Tibial nerve (tissue), 4 donors: ENCODE results near the gene PTPRA. TPM values are rescaled to one million over a fixed set of nuclear protein-coding genes. Genes with fewer than 3 reads are reported as not detected.

Source experiments
- DNase-seq, 2 donors: peaks; one replicate each; pipeline ENCODE4 v3.0.0-alpha.2; 2019; ENCODE audit warnings: low spot score in 2 of 2
- H3K27ac ChIP-seq, 4 donors: fragments of 200-600 bp; sonication (generic) in 3 of 4; one replicate each; pipeline ENCODE4 v1.5.1; 2017 to 2019; ENCODE audit warnings: mild to moderate bottlenecking in 1 of 4
- H3K27me3 ChIP-seq, 2 donors: fragments of 200-600 bp; sonication (generic) in 1 of 2; one replicate each; pipeline versions ENCODE4 v1.5.1 to v1.6.0; 2017 to 2019
- H3K36me3 ChIP-seq, 3 donors: fragments of 200-600 bp; sonication (generic); one replicate each; pipeline ENCODE4 v1.5.1; 2018 to 2019
- H3K4me1 ChIP-seq, 4 donors: fragments of 200-600 bp; sonication (generic) in 3 of 4; one replicate each; pipeline ENCODE4 v1.5.1; 2017 to 2019
- H3K4me3 ChIP-seq, 4 donors: fragments of 200-600 bp; sonication (generic) in 3 of 4; one replicate each; pipeline ENCODE4 v1.5.1; 2017 to 2019; ENCODE audit warnings: mild to moderate bottlenecking in 1 of 4, moderate library complexity in 1 of 4
- H3K9me3 ChIP-seq, 4 donors: fragments of 200-600 bp; sonication (generic) in 3 of 4; one replicate each; pipeline ENCODE4 v1.5.1; 2017 to 2019
- EP300 ChIP-seq, 2 donors: sonication (generic); formaldehyde crosslinking; IDR thresholded peaks; one replicate each; pipeline ENCODE4 v1.6.1; 2017; ENCODE audit warnings: antibody characterized with exemption in 2 of 2, mild to moderate bottlenecking in 1 of 2
- POLR2A ChIP-seq, 2 donors: fragments of 450-650 bp; IDR thresholded peaks; one replicate each; pipeline ENCODE4 v1.6.1; 2017; ENCODE audit warnings: antibody characterized with exemption in 2 of 2, mild to moderate bottlenecking in 2 of 2, moderate library complexity in 2 of 2
- WGBS, 2 donors: methylation state at CpG; one replicate each; pipeline ENCODE4 v1.1.5; 2018; 5-methylcytosine and 5-hydroxymethylcytosine counted together
- total RNA-seq, 4 donors: library from RNA; depleted of rRNA; stranded (reverse); fragments of >200 nt; gene quantifications; one replicate each; pipeline ENCODE4 v1.1.0, GENCODE V29; 2016
- TF ChIP-seq, protein P1 (sequence below), 5 experiments: fragments of 200-600 bp in 3 of 5; fragments of 450-650 bp in 2 of 5; sonication (generic) in 3 of 5; IDR thresholded peaks; one replicate each; pipeline ENCODE4 v1.5.1; 2016 to 2019; ENCODE audit warnings: antibody characterized with exemption in 5 of 5, mild to moderate bottlenecking in 3 of 5, moderate library complexity in 2 of 5

Gene PTPRA
- total RNA-seq, 4 donors from 2014 or later: 46.3 to 119 (median 67.4) TPM

DNA sequence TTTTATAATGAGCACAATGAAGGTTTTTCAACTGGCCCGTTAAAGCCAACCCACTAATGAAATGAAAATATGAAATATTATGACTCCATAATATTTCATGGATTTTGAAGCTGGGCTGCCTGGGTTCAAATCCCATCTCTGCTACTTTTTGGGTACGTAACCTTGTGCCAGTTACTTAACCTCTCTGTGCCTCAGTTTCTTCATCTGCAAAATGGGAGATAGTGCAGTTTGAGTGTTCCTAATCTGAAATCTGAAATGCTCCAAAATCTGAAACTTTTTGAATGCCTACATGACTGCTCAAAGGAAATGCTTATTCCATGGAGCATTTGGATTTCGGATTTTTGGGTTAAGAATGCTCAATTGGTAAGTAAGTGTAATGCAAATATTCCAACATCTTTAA, 29.5 kb downstream of the PTPRA start:
- no peak for DNase-seq
- Histone ChIP-seq H3K27ac (no peak overlapping the region), H3K36me3 (no peaks in the 10 kb centered on the region), H3K27me3 (no peaks in the 10 kb centered on the region), H3K4me3 (no peak overlapping the region), H3K9me3 (no peaks in the 10 kb centered on the region), H3K4me1 (peaks cover 3 to 22% (median 8%) of the 10 kb centered on the region in 4 donors)
- TF ChIP-seq, protein P1, sequence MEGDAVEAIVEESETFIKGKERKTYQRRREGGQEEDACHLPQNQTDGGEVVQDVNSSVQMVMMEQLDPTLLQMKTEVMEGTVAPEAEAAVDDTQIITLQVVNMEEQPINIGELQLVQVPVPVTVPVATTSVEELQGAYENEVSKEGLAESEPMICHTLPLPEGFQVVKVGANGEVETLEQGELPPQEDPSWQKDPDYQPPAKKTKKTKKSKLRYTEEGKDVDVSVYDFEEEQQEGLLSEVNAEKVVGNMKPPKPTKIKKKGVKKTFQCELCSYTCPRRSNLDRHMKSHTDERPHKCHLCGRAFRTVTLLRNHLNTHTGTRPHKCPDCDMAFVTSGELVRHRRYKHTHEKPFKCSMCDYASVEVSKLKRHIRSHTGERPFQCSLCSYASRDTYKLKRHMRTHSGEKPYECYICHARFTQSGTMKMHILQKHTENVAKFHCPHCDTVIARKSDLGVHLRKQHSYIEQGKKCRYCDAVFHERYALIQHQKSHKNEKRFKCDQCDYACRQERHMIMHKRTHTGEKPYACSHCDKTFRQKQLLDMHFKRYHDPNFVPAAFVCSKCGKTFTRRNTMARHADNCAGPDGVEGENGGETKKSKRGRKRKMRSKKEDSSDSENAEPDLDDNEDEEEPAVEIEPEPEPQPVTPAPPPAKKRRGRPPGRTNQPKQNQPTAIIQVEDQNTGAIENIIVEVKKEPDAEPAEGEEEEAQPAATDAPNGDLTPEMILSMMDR (IDR thresholded peaks at IDR 0.05): no peak
- no peak for TF ChIP-seq POLR2A (IDR thresholded peaks at IDR 0.05)
- TF ChIP-seq EP300 (IDR thresholded peaks at IDR 0.05): no peak
- 82 to 84% methylated on average over 3 of the region's 3 CpGs for WGBS, 2 donors

DNA sequence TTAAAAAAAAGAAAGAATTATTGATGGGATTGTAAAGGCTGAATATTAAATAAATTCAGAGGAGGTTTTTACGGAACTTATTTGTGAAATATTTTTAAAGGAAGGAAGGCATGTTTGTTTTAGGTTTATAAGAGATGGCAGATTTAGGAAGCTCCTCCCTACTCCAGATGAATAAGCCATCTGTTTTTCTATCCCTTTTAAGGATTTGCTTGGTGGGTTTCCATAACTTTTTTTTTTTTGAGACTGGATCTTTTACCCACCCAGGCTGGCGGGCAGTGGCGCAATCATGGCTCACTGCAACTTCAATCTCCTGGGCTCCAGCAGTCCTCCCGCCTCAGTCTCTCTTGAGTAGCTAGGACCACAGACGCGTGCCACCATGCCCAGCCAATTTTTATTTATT, 30.4 kb downstream of the PTPRA start:
- peaks cover 3 to 25% (median 8%) of the 10 kb centered on the region in 4 donors for H3K4me1 ChIP-seq
- DNase-seq: no peak
- WGBS, 2 donors: 90 to 94% methylated on average over 6 of the region's 6 CpGs
- H3K36me3 ChIP-seq: no peaks in the 10 kb centered on the region
- no peaks in the 10 kb centered on the region for H3K9me3 ChIP-seq
- TF ChIP-seq, protein P1 (IDR thresholded peaks at IDR 0.05): no peak
- no peak for TF ChIP-seq POLR2A (IDR thresholded peaks at IDR 0.05)
- TF ChIP-seq EP300 (IDR thresholded peaks at IDR 0.05): no peak
- H3K4me3 ChIP-seq: no peak overlapping the region
- no peak overlapping the region for H3K27ac ChIP-seq
- no peaks in the 10 kb centered on the region for H3K27me3 ChIP-seq

DNA sequence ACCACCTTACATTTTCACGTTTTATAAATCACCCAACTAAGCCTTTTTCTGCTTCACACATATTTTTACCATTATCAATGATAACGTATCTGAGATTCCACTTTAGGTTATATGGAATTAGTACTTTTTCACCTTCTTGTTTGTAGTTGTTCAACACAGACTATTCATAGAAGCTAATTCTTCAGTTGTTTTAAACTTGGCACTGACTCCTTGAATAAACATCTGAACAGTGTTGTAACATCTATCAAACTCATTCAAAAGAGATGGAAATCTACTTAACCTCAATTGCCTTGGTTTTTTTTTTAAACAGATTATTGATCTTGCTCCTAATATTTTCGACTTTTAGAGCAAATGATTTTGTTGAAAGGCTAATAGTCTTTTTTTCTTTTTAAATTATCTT, 34.2 kb downstream of the PTPRA start:
- WGBS, 2 donors: 50 to 54% methylated on average over 3 of the region's 3 CpGs
- no peaks in the 10 kb centered on the region for H3K36me3 ChIP-seq
- H3K27ac ChIP-seq: no peak overlapping the region

DNA sequence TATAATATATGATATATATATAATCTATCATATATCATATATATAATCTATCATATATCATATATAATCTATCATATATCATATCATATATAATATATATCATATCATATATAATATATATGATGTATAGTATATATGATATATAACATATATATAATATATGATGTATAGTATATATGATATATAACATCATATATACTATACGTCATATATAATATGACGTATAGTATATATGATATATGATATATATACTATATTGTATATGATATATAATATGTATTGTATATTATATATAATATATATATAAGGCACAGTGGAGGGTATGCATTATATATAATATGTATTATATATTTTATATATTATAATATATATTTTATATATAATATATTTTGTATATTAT, 36.7 kb downstream of the PTPRA start:
- H3K9me3 ChIP-seq: no peaks in the 10 kb centered on the region
- H3K36me3 ChIP-seq: no peaks in the 10 kb centered on the region
- H3K27ac ChIP-seq: no peak overlapping the region
- 100% methylated on average over 1 to 2 of the region's 2 CpGs for WGBS, 2 donors
- peaks cover 0 to 6% (median 0%) of the 10 kb centered on the region in 4 donors for H3K4me1 ChIP-seq
- DNase-seq: no peak
- TF ChIP-seq, protein P1 (IDR thresholded peaks at IDR 0.05): no peak
- TF ChIP-seq EP300 (IDR thresholded peaks at IDR 0.05): no peak
- no peak for TF ChIP-seq POLR2A (IDR thresholded peaks at IDR 0.05)
- no peaks in the 10 kb centered on the region for H3K27me3 ChIP-seq
- no peak overlapping the region for H3K4me3 ChIP-seq

More for the DNA sequence above, 34.2 kb downstream of the PTPRA start:
- no peaks in the 10 kb centered on the region for H3K9me3 ChIP-seq
- no peaks in the 10 kb centered on the region for H3K27me3 ChIP-seq
- TF ChIP-seq, protein P1 (IDR thresholded peaks at IDR 0.05): no peak
- TF ChIP-seq POLR2A (IDR thresholded peaks at IDR 0.05) (no peak), EP300 (IDR thresholded peaks at IDR 0.05) (no peak)
- no peak for DNase-seq
- peaks cover 0 to 9% (median 0%) of the 10 kb centered on the region in 4 donors for H3K4me1 ChIP-seq
- H3K4me3 ChIP-seq: no peak overlapping the region

DNA sequence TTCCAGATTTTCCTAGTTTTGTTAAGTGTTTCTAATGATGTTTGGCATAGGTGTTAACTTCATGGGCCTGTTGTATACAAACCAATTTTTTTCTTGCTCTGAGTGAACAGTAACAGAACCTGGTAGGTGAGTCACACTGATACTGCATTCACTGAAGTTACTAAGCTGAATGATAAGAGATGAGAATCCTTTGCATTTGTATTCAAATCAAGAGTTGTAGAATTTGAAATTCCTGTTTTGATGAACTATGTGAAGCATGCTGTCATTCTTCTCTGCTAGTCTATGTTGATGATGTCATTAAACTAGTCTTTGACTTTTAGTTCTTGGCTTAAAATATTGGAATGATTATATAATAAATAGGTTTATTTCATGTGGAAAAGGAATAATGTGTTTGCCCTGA, 37.9 kb downstream of the PTPRA start:
- no peak for DNase-seq
- H3K36me3 ChIP-seq: peaks cover 0 to 6% (median 0%) of the 10 kb centered on the region in 3 donors
- H3K27ac ChIP-seq: no peak overlapping the region
- no peaks in the 10 kb centered on the region for H3K27me3 ChIP-seq
- H3K4me3 ChIP-seq: no peak overlapping the region
- H3K9me3 ChIP-seq: no peaks in the 10 kb centered on the region
- no peak for TF ChIP-seq POLR2A (IDR thresholded peaks at IDR 0.05)
- TF ChIP-seq, protein P1 (IDR thresholded peaks at IDR 0.05): no peak
- no peak for TF ChIP-seq EP300 (IDR thresholded peaks at IDR 0.05)
- H3K4me1 ChIP-seq: peaks cover 0 to 6% (median 0%) of the 10 kb centered on the region in 4 donors
